ENCODE data around the gene PPHLN1.
"Not testable (repeated sequence)": the region's sequence is repeated elsewhere in the genome, so short reads cannot be mapped to it uniquely, and the experiment has no call there.

The PPHLN1 gene

DNA sequence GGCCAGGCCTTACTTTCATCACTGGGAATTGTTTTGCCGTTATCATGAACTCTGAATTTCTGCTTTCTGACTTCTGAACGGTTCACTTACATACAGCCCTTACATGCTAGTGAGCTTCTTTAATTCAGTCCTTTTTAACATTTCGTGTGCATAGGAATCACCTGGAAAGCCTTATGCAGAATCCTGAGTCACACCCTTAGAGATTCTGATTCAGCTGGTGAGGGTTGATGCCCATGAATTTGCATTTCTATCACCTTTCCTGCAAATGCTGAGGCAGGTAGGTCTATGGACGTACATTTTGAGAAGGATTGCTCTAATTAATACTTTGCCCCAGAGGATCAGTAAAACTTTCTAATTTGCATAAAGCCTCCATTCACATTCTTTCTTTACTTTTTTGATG is 44.0 kb downstream of the PPHLN1 start:
- no peak for DNase-seq (ENCODE audit: low read depth in 2 of 2)

DNA sequence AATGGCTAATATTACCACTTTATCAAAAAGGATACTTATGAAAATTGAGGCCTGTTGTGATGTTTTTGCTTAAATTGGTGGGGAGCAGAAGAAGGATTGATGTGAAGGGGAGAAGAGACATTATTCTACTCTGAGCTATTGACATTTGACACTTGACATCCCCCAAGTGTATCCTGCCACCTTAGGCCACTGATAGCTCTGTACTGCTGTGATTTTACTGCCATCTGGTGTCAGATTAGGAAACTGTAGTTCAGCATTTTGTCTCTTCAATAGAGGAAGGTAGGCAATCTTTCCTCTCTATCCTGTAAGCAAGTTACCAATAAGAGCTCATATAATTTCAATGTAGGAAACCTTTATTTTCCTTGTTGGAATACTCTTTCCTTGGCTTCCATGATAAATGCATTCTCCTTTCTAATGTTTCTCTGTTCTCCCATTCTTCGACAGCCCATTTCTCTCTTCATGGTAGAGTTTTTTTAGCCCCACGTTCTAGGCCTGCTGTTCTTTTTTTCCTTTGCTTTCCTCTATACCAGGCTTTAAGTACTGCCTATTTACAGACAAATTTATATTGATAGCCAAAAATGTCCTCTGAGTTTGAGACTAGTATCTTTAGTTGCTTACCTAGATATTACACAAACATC is 46.3 kb downstream of the PPHLN1 start:
- DNase-seq (ENCODE audit: low read depth in 2 of 2) = peak in 1 of 2 donors; percentile 23

DNA sequence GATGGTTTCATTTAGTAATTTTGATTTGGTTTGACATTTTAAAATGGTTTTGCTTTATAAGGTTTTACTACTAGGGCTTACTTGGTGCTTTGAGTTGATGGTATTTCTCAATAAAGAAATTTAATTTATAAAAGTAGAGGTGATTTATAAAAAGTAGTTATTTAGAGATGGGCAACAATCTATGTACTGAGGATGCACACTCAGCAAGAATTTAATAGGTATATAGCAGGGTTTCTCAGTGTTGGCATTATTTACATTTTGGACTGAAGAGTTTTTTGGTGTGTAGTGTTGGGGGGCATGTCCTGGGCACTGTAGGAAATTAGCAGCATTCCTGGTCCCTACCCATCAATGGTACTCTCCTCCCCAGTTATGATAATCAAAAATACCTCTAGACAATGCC is 47.7 kb downstream of the PPHLN1 start:
- DNase-seq (ENCODE audit: low read depth in 2 of 2) = no peak

DNA sequence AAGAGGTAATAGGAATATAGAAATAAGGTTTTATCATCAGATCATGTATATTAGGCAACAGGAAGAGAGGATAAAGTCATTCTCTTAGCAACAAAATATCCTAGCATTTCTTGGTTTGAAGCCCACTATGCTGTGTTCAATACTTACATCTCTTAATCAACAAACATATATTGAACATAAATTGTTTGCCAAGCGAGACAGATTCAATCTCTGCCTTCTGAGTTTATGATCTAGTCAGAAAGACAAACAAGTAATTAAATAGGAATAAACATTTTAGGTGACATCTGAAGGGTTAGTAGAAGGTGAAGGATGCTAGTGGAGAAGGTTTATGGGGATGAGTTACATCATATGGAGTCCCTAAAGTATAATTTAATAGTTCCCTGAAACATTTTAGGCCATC is 54.8 kb downstream of the PPHLN1 start:
- no peak for DNase-seq (ENCODE audit: low read depth in 2 of 2)

DNA sequence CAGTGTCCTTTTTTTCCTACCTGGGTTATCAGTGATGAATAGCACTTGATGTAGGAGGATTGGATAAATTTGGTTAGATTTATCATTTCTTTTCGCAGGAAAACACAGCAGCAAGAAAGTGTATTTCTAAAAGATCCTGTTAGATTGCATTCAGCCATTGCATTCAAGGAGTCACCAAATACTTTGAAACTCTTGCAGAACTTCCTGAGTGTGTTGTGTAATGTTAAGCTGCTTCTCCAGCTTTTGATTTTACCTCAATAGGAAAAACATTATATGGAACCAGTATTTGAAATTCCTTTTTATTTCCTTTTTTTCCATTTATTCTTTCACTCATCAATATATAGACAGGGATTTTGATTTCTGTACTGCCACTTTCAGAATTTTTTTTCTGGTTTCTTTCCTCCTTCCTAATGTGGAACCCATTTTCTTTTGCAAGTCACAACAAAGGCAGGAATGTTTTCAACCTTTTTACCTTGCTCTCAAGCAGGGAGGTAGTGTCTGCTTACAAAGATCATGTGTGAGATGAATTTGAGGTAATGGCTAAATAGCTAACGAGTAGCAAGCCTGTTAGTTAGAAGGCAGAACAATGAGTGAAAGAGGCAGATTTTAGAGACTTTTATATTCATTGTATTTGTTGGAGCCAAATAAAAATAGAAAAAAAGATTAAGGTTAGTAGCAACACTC is 56.2 kb downstream of the PPHLN1 start:
- no peak for DNase-seq (ENCODE audit: low read depth in 2 of 2)

DNA sequence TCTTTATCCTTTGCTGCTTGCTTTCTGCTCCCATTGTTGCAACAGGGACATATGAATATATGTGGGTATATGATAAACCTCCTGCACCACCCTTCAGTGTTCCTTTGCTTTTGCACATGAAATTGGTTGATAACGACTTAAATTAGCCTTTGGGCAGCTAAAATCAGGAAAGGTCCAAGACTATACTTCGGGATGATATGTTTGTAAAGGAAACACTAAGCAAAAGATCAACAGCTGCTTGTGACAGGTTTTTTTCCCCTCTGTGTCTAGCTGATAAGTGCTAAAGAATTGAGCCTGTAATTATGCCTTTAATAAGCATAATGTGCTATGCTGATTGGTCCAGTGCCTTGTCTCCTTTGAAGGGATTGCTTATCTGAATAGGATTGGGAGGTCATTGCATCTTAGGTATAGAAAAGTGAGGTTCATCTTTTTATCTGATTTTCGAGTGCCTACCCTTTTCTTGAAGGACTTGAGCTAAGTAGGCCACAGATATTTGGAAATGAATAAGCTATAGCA is 59.4 kb downstream of the PPHLN1 start:
- no peak for DNase-seq (ENCODE audit: low read depth in 2 of 2)

DNA sequence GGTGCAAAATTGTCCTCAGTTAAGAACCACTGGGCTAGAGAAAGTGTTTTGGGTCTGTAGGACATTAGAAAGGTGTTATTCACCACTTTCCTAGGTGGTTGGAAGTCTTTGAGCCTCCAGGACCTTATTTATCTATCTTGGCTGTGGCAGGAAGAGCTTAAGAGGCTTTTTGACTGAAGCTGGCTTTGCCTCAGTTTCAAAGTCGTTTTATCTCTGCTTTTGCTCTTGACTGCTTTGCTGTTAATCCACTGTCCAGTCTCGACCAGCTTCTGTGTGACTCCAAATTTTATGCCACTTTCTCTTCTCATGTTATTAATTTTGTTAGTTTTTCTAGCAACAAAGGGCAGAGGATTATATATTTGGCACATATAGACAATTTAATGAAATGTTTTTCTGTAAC is 60.3 kb downstream of the PPHLN1 start:
- DNase-seq (ENCODE audit: low read depth in 2 of 2) = no peak

DNA sequence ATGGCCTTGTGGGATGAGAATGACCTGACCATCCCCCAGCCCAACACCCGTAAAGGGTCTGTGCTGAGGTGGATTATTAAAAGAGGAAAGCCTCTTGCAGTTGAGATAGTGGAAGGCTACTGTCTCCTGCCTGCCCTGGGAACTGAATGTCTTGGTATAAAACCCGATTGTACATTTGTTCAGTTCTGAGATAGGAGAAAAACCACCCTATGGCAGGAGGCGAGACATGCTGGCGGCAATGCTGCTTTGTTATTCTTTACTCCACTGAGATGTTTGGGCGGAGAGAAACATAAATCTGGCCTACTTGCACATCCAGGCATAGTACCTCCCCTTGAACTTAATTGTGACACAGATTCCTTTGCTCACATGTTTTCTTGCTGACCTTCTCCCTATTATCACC is 62.1 kb downstream of the PPHLN1 start:
- DNase-seq (ENCODE audit: low read depth in 2 of 2) = not testable (repeated sequence)

DNA sequence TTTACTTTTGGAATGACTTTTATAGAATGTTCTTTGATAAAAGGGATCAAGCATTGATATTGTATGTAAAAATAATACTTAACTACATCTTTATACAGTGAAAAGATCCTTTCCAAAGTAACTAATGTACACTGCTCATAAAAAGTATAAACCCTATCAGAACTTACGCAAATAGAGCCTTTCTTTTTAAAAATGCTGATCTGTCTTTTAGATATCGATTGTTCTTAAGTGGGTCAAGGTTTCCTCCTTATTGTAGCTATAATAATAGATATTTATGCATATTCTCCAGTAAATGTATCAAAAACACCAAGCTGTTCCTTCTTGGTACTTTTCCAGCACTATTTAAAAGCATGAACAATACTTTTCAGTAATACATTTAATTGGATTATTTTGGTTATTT is 68.5 kb downstream of the PPHLN1 start:
- DNase-seq (ENCODE audit: low read depth in 2 of 2) = no peak

DNA sequence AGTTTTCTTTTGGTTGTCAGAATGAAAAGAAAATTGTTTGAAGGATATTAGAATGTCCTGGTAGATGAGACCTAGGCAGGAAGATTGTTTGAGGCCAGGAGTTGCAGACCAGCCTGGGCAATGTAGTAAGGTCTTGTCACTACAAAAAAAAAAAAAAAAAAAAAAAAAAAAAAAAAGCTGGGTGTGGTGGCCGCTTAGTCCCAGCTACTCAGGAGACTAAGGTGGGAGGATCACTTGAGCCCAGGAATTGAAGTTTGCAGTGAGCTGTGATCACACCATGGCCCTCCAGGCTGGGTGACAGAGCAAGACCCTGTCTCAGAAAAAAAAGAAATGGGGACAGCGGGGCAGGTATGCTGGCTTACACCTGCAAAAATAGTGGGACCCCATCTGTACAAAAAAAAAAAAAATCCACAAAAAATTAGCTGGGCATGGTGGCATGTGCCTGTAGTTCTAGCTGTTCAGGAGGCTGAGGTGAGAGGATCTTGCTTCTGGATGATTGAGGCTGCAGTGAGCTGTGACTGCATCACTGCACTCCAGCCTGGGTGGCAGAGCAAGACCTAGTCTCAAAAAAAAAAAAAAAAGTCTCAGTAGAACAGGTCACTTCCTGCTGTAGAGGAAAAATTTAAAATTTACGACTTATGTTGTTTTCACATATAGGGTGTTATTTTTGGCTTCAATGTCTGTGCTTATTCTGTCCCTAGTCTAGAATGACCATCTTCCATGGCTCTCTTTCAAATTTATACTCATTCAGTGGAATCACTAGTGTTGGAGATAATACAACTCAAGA is 70.7 kb downstream of the PPHLN1 start:
- no peak for DNase-seq (ENCODE audit: low read depth in 2 of 2)

DNA sequence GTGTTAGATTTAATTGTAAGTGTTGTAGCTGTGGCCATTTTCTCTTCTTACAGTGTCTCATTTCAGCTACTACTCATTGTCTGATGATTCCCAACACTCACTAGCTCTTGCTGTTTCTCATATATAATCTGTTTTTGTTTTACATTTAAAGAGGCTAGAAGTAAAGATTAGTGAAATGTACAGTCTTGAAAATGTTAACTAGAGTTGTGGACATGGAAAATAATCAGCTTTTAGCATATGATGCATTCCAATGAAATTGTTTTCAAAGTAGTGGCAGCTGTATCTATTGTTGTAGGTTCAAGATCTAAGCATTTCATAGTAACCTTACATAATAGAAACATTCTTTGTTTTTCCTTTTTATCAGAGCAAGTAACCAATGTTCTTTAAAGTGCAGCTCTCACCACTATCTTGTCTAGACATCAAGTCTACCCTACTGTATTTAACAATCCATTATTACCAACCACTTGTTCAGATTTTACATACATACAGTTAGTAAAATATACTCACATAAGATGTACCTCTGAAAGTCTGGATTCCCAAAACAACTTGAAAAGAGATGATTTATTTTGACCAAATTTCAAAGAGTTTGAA is 76.9 kb downstream of the PPHLN1 start:
- no peak for DNase-seq (ENCODE audit: low read depth in 2 of 2)

DNA sequence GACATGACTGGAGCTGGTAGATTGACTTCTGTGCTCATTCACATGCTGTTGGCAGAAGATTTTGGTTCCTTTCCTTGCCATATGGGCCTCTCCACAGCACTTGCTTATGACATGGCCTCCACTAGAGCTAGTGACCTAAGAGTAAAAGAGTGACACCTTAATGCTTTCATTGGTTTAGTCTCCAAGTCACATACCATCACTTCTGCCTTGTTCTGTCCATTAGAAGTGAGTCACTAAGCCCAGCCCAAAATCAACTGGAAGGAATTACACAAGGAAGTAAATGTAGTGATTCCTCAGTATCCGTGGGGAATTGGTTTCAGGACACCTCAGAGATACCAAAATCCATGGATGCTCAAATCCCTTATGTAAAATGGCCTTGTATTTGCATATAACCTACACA is 81.3 kb downstream of the PPHLN1 start:
- DNase-seq (ENCODE audit: low read depth in 2 of 2) = no peak

DNA sequence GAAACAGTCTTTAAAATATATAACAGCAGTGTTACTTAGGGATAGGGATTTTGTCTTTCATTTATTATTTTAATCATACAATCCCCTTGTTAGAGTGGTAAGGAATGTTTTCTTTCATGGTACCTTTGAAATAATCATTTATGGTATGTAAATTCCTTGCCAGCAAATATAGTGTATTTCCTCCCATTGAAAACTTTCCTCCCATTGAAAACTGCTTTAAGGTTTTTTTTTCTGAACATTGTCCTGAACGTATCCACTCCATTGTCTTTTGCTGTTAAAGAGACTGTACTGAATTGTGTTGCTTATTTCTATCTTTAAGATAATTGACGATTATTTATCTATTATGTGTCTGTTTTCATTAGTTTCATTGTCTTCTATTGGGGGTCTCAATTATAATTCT is 83.5 kb downstream of the PPHLN1 start:
- no peak for DNase-seq (ENCODE audit: low read depth in 2 of 2)

DNA sequence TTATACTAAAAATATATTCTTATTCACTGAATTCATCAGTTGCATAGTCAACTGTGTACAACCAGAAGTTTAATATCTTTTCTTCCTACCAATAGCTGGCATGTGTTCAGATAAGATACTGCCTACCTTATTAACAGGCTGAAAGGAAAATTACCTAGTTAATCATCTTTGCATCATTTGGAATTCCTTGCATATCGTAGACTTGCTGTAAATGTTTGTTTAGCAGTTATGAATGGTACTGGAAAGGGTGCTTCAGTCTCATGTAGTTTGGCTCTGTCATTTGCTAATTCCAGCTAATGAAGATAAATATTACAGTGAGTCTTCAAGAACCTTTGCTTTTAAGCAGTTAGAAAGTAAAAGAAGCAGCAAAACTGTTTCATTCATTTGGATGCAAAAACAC is 84.4 kb downstream of the PPHLN1 start:
- DNase-seq (ENCODE audit: low read depth in 2 of 2) = no peak

DNA sequence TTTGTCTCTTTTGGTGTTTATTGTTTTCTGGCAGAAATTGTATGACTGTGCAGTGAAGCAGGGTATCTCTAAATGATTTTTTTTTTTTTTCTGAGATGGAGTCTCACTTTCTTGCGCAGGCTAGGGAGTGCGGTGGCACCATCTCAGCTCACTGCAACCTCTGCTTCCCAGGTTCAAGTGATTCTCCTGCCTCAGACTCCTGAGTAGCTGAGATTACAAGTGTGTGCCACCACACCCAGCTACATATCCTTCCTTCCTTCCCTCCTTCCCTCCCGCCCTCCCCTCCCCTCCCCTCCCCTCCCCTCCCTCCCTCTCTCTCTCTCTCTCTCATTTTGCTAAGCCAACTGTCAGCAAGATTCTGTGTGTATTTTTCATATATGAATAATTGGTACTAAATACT is 94.4 kb downstream of the PPHLN1 start:
- no peak for DNase-seq (ENCODE audit: low read depth in 2 of 2)

DNA sequence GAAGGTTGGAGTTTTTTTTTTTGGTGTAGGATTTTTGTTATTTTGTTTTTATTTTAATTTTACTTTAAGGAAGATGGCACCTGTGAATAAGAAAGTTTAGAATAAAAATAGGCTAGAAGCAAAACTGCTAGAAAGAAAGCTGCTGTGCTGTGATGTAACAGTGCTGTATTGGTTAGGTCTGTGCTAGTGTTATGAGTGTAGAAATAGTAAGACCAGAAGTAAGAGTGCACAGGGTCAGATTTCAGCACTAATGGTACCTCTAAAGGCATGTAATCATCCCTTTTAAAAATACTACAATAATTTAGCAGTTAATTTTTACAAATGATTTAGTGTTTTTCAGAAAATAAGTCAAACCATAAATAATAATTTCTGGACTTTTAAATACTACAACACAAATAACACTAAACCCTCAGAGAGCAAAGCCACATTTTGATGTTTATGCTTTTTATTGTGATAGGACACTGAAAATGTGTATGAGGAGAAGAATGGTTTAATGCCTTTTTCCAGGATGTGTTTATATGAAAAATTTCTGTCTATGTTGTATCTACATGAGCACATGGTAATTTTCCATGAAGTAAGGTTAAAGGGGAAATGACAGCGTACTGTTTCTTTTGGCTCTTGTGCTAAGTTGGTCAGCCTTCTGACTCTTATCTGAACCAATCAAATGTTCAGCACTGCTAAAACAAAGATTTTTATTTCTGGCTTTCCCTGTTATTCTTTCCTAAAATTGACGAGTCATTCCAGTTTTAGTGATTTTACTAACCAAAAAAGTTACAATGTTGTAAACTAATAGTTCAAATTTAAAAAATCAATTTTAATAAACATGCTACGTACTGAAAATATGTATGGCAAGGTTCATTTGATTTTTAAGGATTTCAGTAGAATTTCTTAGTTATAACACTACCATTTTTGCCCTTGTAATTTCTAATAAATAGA is 96.1 kb downstream of the PPHLN1 start:
- DNase-seq (ENCODE audit: low read depth in 2 of 2) = no peak

DNA sequence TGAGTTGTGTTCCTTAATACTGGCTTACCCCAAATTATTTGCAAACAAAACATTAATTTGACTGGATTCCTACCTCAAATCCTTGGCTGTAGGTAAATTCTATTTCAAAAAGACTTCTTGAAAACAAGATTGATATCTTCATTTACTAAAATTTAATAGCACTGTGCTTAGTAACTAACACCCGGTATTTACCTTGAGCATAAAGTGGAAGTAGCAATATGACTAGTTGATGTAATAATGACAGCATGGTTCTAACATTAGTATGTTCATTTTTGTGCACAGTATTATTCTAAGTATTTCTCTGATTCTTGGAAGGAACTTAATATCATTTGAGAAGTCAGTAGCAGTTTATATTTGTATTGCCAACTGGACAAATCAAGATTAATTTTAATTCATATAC is 96.8 kb downstream of the PPHLN1 start:
- DNase-seq (ENCODE audit: low read depth in 2 of 2) = no peak

DNA sequence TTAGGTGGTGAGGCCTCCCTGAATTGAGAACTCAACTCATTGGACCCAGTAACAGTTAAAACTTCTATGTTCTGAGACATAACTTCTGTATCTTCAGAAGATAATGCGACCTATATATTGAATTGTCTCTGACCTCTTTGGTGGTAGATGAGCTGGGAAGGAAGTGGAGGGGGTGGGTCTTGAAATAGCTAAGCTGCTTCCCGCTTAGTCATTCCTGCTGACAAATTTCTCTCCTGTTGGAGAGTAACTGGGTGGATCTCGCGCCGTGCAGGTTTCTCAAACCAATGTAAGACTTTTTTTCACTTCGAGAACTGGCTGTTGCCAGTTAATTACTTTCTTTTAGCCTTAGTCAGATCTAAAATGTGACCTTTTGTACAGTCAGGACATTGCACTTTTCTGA is 100.8 kb downstream of the PPHLN1 start:
- DNase-seq (ENCODE audit: low read depth in 2 of 2) = no peak

DNA sequence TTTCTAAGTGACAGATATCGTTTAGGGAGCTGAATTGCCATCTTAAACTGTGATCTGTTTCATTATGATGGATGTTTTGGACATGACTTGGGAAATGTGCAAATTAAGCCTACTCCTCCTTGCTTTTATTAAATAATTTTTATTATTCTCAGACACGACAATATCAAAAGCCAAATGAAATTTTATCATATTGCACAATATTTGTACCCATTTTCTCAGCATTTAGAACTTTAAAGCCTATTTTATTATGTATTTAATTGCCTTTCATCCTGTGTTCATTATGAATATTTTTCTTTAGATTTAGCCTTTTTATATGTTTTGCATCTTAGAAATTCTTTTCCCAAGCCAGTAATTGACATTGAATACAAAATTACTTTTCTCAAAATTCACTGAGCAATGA is 102.9 kb downstream of the PPHLN1 start:
- DNase-seq (ENCODE audit: low read depth in 2 of 2) = no peak

DNA sequence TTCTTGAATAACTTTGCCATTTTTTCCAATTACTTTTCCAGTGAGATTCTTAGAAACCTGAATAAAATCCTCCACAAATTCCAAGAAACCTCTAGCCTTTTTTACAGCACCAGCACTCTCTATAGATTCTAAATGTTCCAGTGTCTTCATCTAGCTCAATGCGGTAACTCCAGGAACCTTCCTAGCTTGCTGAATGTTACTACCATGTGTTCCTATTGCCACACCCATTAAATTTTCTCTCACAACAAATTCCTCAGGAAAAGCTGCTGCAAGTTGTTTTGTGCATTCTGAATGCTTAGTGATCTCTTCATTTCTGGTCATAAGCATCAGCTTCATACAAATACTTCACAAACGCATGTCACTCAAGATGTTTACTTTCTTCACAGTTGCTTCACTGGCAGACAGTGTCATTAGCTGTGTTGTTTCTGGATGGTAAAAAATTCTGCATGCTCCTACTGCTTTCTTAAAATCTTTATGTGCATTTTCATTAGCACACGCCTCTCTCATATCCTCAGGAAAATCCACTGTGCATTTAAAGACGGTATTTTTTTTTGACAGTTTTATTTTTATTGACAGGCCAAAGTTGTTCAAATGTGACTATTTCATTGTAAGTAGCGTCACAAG is 106.7 kb downstream of the PPHLN1 start:
- DNase-seq (ENCODE audit: low read depth in 2 of 2) = no peak

DNA sequence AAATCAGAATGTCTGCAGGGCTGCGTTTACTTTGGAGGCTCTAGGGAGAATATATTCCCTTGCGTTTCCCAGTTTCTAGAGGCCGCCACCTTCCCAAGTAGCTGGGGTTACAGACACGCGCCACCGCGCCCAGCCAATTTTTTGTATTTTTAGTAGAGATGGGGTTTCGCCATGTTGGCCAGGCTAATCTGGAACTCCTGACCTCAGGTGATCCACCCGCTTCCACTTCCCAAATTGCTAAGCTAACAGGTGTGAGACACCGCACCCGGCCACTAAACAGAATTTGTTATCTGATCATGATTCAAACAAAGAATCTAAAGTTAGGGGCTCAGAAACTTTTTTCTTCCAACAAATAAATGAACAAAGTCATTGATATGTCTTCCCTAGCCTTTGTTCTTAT is 114.6 kb downstream of the PPHLN1 start:
- DNase-seq (ENCODE audit: low read depth in 2 of 2) = no peak

All from activated CD4-positive, alpha-beta T cell treated with anti-CD3 and anti-CD28 coated beads for 24 hours (primary cell).